Activated CD8-positive, alpha-beta memory T cell treated with anti-CD3 and anti-CD28 coated beads for 48 hours (primary cell): Measurements from ENCODE around the gene ATP5PB.
A peak's percentile ranks its signal among the peaks of the same experiment; 100 is the strongest.

Experiments used
- DNase-seq, 3 experiments: peaks; one replicate each; pipeline ENCODE4 v3.0.0-alpha.2; 2020; ENCODE audit warnings: low read depth in 2 of 3, low spot score in 2 of 3

Gene ATP5PB

GRCh38 chr1:111446967-111447892, 2.0 kb upstream of the ATP5PB start:
- DNase-seq, result no peak

- DNase-seq, result peak in 1 of 3 experiments; percentile 12
Measured at GRCh38 chr1:111448482-111448917, 764 bp upstream of the ATP5PB start.

GRCh38 chr1:111449703-111450017, 396 bp downstream of the ATP5PB start:
- no peak for DNase-seq

- no peak for DNase-seq
Measured at GRCh38 chr1:111450185-111450584, 921 bp downstream of the ATP5PB start.

- DNase-seq, result no peak
Measured at GRCh38 chr1:111452581-111452980, 3.3 kb downstream of the ATP5PB start.

GRCh38 chr1:111453706-111454105, 4.4 kb downstream of the ATP5PB start:
- no peak for DNase-seq

GRCh38 chr1:111454859-111455641, 5.8 kb downstream of the ATP5PB start:
- DNase-seq, result no peak

GRCh38 chr1:111455642-111456031, 6.4 kb downstream of the ATP5PB start:
- DNase-seq, result no peak

- no peak for DNase-seq
Measured at GRCh38 chr1:111461765-111462164, 12.5 kb downstream of the ATP5PB start.

- no peak for DNase-seq
Measured at GRCh38 chr1:111462370-111463028, 13.2 kb downstream of the ATP5PB start.

GRCh38 chr1:111463029-111463683, 13.9 kb downstream of the ATP5PB start:
- no peak for DNase-seq

GRCh38 chr1:111465754-111466153, 16.5 kb downstream of the ATP5PB start:
- DNase-seq, result no peak

- DNase-seq, result no peak
Measured at GRCh38 chr1:111466480-111466879, 17.2 kb downstream of the ATP5PB start.

GRCh38 chr1:111467865-111468716, 18.8 kb downstream of the ATP5PB start:
- DNase-seq, result no peak

GRCh38 chr1:111468717-111469100, 19.4 kb downstream of the ATP5PB start:
- DNase-seq, result no peak

- no peak for DNase-seq
Measured at GRCh38 chr1:111469539-111469938, 20.3 kb downstream of the ATP5PB start.

- no peak for DNase-seq
Measured at GRCh38 chr1:111470596-111470995, 21.3 kb downstream of the ATP5PB start.

- DNase-seq, result no peak
Measured at GRCh38 chr1:111471012-111471411, 21.7 kb downstream of the ATP5PB start.

- DNase-seq, result no peak
Measured at GRCh38 chr1:111471538-111471937, 22.3 kb downstream of the ATP5PB start.

GRCh38 chr1:111474106-111474505, 24.8 kb downstream of the ATP5PB start:
- no peak for DNase-seq
